CD4-positive, alpha-beta T cell treated with Interleukin-1 beta for 1 hour (primary cell): ENCODE results near the gene NMRAL1.

Source experiments
- DNase-seq, 2 donors: peaks; one replicate each; pipeline ENCODE4 v3.0.0-alpha.2; 2020 to 2022

NMRAL1 gene

GRCh38 chr16:4463522-4464163 lies 10.8 kb downstream of the NMRAL1 start:
- DNase-seq = no peak

- DNase-seq = no peak
These were observed 13.0 kb downstream of the NMRAL1 start for GRCh38 chr16:4461250-4462085.

- DNase-seq = no peak
These were observed 13.5 kb downstream of the NMRAL1 start for GRCh38 chr16:4460936-4461249.

- DNase-seq = no peak
These were observed 18.5 kb downstream of the NMRAL1 start for GRCh38 chr16:4455951-4456350.

- DNase-seq = no peak
These were observed 19.3 kb downstream of the NMRAL1 start for GRCh38 chr16:4455081-4455480.

- DNase-seq = no peak
These were observed 19.8 kb downstream of the NMRAL1 start for GRCh38 chr16:4454623-4455022.

- no peak for DNase-seq
These were observed 21.8 kb downstream of the NMRAL1 start for GRCh38 chr16:4452674-4453073.

- no peak for DNase-seq
These were observed 23.4 kb downstream of the NMRAL1 start for GRCh38 chr16:4450931-4451519.

GRCh38 chr16:4450430-4450829 lies 24.0 kb downstream of the NMRAL1 start:
- no peak for DNase-seq

GRCh38 chr16:4443986-4444385 lies 30.4 kb downstream of the NMRAL1 start:
- no peak for DNase-seq

GRCh38 chr16:4443271-4443670 lies 31.2 kb downstream of the NMRAL1 start:
- no peak for DNase-seq

- DNase-seq = no peak
These were observed 32.1 kb downstream of the NMRAL1 start for GRCh38 chr16:4442371-4442770.

- no peak for DNase-seq
These were observed 37.1 kb downstream of the NMRAL1 start for GRCh38 chr16:4437366-4437765.

- no peak for DNase-seq
These were observed 38.9 kb downstream of the NMRAL1 start for GRCh38 chr16:4435337-4436067.

GRCh38 chr16:4433914-4434787 lies 40.3 kb downstream of the NMRAL1 start:
- DNase-seq = no peak

- DNase-seq = no peak
These were observed 41.2 kb downstream of the NMRAL1 start for GRCh38 chr16:4433228-4433627.

- DNase-seq = no peak
These were observed 43.4 kb downstream of the NMRAL1 start for GRCh38 chr16:4431023-4431422.

- DNase-seq = no peak
These were observed 45.9 kb downstream of the NMRAL1 start for GRCh38 chr16:4428500-4428899.

GRCh38 chr16:4426722-4427372 lies 47.6 kb downstream of the NMRAL1 start:
- no peak for DNase-seq

- no peak for DNase-seq
These were observed 48.3 kb downstream of the NMRAL1 start for GRCh38 chr16:4426021-4426684.

GRCh38 chr16:4425378-4426020 lies 48.9 kb downstream of the NMRAL1 start, which contains the start of gene DNAJA3:
TSS of gene DNAJA3 (plus strand) at chr16:4425868. CDS start at chr16:4425882, 14 bp downstream.
- DNase-seq = peak; percentile 91 to 92
